HPDE6-E6E7 (cell line): Measurements from ENCODE around the gene AGXT.

ENCODE experiments used
- DNase-seq: peaks from one replicate; pipeline ENCODE4 v3.0.0; 2011; ENCODE audit warnings: missing footprints; ENCODE audit errors: extremely low spot score

AGXT gene

GRCh38 chr2:240927390-240927781 lies 58.8 kb downstream of the AGXT start:
- no peak for DNase-seq

DNA sequence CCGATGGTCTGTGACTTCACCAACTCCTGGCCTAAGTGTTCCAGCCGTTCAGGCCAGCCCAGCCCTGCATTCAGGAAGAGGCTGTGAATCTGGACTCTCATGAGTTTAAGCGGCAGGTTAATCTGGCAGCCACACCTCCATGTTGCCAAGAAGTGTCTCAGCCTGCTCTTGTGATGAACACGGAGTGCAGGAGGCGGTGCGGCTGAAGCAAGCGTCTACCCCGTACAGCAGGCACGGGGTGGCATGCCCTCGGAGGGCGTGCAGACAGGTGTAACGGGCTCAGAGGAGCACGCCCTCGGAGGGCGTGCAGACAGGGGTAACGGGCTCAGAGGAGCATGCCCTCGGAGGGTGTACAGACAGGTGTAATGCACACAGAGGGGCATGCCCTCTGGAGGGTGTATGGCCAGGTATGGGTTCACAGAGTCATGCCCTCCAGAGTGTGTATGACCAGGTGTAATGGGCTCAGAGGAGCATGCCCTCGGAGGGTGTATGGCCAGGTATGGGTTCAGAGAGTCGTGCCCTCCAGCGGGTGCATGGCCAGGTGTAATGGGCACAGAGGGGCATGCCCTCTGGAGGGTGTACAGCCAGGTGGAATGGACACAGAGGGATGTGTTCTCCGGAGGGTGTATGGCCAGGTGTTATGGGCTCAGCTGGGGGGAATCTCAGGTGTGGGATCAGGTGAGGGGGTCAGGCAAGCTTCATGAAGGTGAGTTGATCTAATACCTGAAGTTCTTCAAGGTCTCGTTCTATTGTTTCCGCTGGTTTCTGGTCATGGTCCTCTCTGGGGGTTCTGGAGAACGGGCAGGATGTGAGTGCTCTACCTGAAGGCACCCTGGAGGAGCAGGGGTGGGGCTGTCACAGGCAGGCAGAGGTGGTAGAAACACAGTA lies 60.1 kb downstream of the AGXT start:
- no peak for DNase-seq

DNA sequence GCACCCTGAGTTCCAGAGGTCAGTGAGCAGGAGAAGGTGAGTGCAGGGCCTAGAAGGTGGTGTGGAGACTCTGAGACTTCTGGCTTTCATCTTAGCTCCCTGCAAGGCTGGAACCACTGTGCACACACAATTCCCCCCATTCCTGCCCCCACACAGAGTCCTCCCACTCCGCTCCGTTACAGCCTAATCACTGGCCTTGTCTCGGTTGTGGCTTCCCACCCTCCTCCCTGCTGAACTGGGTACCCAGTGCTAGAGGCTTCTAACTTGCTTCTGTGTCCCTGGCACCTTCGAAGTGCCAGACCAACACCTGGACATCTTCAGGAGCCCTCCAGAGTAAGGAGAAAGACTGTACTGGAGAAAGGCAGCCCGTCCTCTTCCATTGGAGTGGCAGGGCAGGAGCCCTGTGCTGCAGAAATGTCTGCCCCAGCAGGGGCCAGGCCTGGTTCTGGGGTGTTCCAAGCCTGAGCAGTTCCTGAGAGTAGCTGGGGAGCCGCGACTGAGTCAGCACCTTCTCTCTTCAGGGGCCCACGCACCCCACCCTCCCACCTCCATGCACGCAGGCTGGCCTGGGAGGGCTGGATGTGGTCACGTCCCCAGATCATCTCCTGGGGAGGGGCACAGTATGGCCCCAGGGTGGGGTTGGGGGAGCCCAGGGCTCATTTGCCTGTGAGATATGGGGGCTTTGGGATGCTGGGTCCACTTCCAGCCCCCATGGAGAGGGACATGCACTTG lies 60.9 kb downstream of the AGXT start:
- DNase-seq, result no peak
